Stimulated activated naive B cell treated with anti-CD40 and anti-IgM and Interleukin-4, amounts not matched to agents 10 μg/mL and 1 μg/mL and 100 μg/mL, for 72 hours (primary cell): Measurements from ENCODE around the gene PPIF.
"Not testable (repeated sequence)": the region's sequence is repeated elsewhere in the genome, so short reads cannot be mapped to it uniquely, and the experiment has no call there.

Experiments used
- ATAC-seq, 2 donors: fragments of 150-1000 bp; cut with Tn5 transposase; replicated peaks; 2 replicates each; pipeline ENCODE4 v1.10.0; 2021; ENCODE audit warnings: moderate library complexity in 1 of 2
- DNase-seq: peaks from one replicate; pipeline ENCODE4 v3.0.0; 2021
- H3K27ac Mint-ChIP-seq: one replicate; pipeline ENCODE4 v1.8.0; 2022; ENCODE audit warnings: mild to moderate bottlenecking, mixed read lengths
- H3K27me3 Mint-ChIP-seq, 2 donors: one replicate each; pipeline ENCODE4 v1.8.0; 2022; ENCODE audit warnings: mixed read lengths in 2 of 2
- H3K36me3 Mint-ChIP-seq, 2 donors: one replicate each; pipeline ENCODE4 v1.8.0; 2022; ENCODE audit warnings: mixed read lengths in 2 of 2, mild to moderate bottlenecking in 1 of 2
- H3K4me1 Mint-ChIP-seq, 2 donors: one replicate each; pipeline ENCODE4 v1.8.0; 2022; ENCODE audit warnings: mixed read lengths in 2 of 2, mild to moderate bottlenecking in 1 of 2
- H3K4me3 Mint-ChIP-seq, 2 donors: one replicate each; pipeline ENCODE4 v1.8.0; 2022; ENCODE audit warnings: mild to moderate bottlenecking in 2 of 2, mixed read lengths in 2 of 2, moderate library complexity in 1 of 2
- H3K9me3 Mint-ChIP-seq, 2 donors: one replicate each; pipeline ENCODE4 v1.8.0; 2022; ENCODE audit warnings: mixed read lengths in 2 of 2, mild to moderate bottlenecking in 1 of 2

Gene PPIF

GRCh38 chr10:79332610-79333315 is 14.5 kb upstream of the PPIF start:
- not testable (repeated sequence) for H3K4me3 Mint-ChIP-seq, H3K27me3 Mint-ChIP-seq, DNase-seq, ATAC-seq, H3K36me3 Mint-ChIP-seq, H3K9me3 Mint-ChIP-seq, H3K27ac Mint-ChIP-seq
- peaks cover 21 to 34% of the 10 kb centered on the region in 2 donors for H3K4me1 Mint-ChIP-seq

GRCh38 chr10:79333513-79333912 is 13.8 kb upstream of the PPIF start:
- Mint-ChIP-seq H3K9me3 (no peaks in the 10 kb centered on the region), H3K27me3 (no peaks in the 10 kb centered on the region), H3K4me1 (peaks cover 21 to 34% of the 10 kb centered on the region in 2 donors), H3K27ac (no peak overlapping the region), H3K4me3 (no peak overlapping the region), H3K36me3 (no peaks in the 10 kb centered on the region)
- no peak for ATAC-seq
- no peak for DNase-seq

DNA sequence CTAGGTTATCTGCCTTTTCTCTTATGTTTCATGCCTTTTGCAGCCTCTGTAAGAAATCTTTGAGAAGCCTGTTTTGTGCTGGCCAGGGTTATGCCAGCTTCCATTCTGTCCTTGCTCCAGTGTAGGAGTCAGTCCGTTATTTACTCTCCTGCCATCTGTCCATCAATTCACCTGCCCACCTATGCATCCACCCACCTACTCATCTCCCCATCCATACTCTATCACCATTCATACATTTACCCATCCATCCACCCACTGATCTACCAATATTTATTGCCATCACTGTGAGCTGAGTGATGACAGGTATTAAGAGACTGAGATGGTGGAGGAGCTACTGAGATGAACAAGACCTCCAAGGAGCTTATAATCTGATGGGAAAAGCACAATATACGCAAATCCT is 12.7 kb upstream of the PPIF start:
- DNase-seq (no peak), ATAC-seq (no peak)
- Mint-ChIP-seq H3K4me3 (no peak overlapping the region), H3K9me3 (no peaks in the 10 kb centered on the region), H3K4me1 (peaks cover 21 to 29% of the 10 kb centered on the region in 2 donors), H3K27ac (no peak overlapping the region), H3K36me3 (no peaks in the 10 kb centered on the region), H3K27me3 (no peaks in the 10 kb centered on the region)

DNA sequence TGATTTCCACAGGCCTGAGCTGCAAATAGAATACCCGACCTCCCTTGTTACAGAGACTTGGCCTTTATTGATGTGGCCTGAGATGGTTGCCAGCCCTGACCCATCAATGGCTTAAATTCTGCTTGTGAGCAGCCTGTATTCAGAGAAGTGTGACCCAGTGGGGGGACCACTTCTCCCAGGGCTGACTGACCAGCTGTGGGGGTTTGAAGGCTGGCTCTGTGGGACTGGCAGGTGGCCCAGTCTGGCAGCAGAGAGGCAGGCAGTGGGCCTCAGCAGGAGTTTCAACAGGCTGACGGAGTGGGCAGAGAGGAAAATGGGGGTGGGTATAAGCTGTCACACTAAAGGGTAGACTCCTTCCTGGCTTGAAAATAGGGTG is 12.2 kb upstream of the PPIF start:
- no peak for DNase-seq
- no peaks in the 10 kb centered on the region for H3K36me3 Mint-ChIP-seq
- no peaks in the 10 kb centered on the region for H3K9me3 Mint-ChIP-seq
- H3K4me3 Mint-ChIP-seq = no peak overlapping the region
- peaks cover 19 to 28% of the 10 kb centered on the region in 2 donors for H3K4me1 Mint-ChIP-seq
- H3K27me3 Mint-ChIP-seq = no peaks in the 10 kb centered on the region
- no peak for ATAC-seq
- no peak overlapping the region for H3K27ac Mint-ChIP-seq

GRCh38 chr10:79335470-79336235 is 11.6 kb upstream of the PPIF start:
- H3K4me3 Mint-ChIP-seq = no peak overlapping the region
- DNase-seq (no peak), ATAC-seq (no peak)
- no peaks in the 10 kb centered on the region for H3K9me3 Mint-ChIP-seq
- H3K27ac Mint-ChIP-seq = peak overlapping the region; percentile 71
- H3K4me1 Mint-ChIP-seq = peaks cover 19 to 28% of the 10 kb centered on the region in 2 donors
- H3K27me3 Mint-ChIP-seq = no peaks in the 10 kb centered on the region
- H3K36me3 Mint-ChIP-seq = no peaks in the 10 kb centered on the region

DNA sequence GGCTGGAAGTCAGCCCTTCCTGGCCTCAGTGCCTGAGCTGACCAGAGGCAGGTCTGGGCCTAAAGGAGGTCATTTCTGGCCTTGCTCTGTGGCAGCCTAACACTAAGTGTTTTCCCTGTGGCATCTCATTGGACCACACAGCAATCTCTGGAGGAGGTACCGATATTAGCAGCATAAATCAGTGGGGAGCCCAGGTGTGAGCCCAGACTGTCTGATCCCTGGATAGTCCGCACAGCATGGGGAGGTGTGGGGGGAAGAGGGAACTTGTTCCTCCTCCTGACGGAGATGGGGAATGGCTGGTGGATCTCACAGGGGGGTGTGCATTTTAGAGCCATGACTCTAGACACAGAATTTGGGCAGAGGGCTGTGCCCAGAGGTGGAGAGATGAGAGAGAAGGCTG is 11.0 kb upstream of the PPIF start:
- no peaks in the 10 kb centered on the region for H3K27me3 Mint-ChIP-seq
- H3K4me1 Mint-ChIP-seq = peaks cover 19 to 25% of the 10 kb centered on the region in 2 donors
- H3K27ac Mint-ChIP-seq = peak overlapping the region; percentile 4
- no peaks in the 10 kb centered on the region for H3K9me3 Mint-ChIP-seq
- no peak overlapping the region for H3K4me3 Mint-ChIP-seq
- no peaks in the 10 kb centered on the region for H3K36me3 Mint-ChIP-seq
- no peak for ATAC-seq
- DNase-seq = no peak

- peaks cover 14 to 20% of the 10 kb centered on the region in 2 donors for H3K4me1 Mint-ChIP-seq
- no peak for ATAC-seq
- H3K27ac Mint-ChIP-seq = no peak overlapping the region
- DNase-seq = no peak
- H3K4me3 Mint-ChIP-seq = no peak overlapping the region
- no peaks in the 10 kb centered on the region for H3K9me3 Mint-ChIP-seq
- H3K27me3 Mint-ChIP-seq = no peaks in the 10 kb centered on the region
- no peaks in the 10 kb centered on the region for H3K36me3 Mint-ChIP-seq
These were observed 10.5 kb upstream of the PPIF start for GRCh38 chr10:79336739-79337138.

DNA sequence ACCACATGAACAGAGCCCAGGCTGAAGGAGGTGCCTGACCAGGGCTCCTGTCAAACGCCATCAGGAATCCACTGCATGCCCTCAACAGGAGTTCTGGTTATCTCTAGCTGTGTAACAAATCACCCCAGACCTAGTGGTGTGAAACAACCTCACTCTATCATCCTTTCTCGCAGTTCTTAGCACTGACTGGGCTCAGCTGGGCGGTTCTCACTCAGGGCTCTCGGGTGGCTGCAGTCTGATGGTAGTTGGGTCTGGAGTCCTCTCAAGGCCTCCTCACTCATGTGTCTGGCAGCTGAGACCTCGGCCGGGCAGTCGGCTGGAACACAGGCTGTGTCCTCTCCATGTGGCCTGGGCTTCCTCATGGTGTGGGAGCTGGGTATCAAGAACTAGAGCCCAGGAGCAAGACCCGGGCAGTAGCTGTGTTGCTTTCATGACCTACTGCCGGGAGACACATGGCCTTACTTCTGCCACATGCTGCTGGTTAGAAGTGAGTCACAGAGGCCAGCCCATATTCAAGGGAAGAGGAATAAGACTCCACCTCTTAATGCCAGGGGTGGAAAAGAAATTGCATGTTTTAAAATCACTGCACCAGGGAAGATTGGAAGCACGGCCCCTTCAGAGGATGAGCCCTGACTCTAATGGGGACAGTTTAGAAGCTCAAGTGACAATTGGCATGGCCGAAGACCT is 9.3 kb upstream of the PPIF start:
- H3K27me3 Mint-ChIP-seq, H3K4me3 Mint-ChIP-seq, ATAC-seq, H3K36me3 Mint-ChIP-seq, H3K27ac Mint-ChIP-seq, DNase-seq, H3K9me3 Mint-ChIP-seq: not testable (repeated sequence)
- H3K4me1 Mint-ChIP-seq = peaks cover 9 to 14% of the 10 kb centered on the region in 2 donors

DNA sequence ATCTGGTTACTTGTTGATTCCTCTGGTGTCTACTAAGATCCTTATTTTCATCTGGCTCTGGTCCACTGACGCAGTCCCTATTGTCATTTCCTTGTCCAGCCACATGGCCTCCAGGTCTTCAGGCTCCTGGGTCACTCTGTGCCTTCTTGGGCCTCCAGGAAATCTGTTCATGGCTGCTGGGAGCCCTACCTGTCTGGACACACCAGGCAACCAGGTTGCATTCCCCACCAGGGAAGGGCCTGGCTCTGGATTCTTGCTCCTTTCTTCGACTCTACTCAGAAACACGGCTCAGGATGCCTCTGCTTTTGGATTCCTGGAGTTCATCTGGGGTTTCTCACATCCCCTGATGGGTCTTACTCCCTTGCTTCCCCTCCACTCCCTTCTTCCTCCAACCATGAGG is 8.0 kb upstream of the PPIF start:
- ATAC-seq (no peak), DNase-seq (no peak)
- Mint-ChIP-seq H3K4me1 (peaks cover 4 to 14% of the 10 kb centered on the region in 2 donors), H3K27me3 (no peaks in the 10 kb centered on the region), H3K27ac (no peak overlapping the region), H3K9me3 (no peaks in the 10 kb centered on the region), H3K36me3 (no peaks in the 10 kb centered on the region), H3K4me3 (no peak overlapping the region)

GRCh38 chr10:79340646-79341244 is 6.5 kb upstream of the PPIF start:
- Mint-ChIP-seq H3K4me3 (no peak overlapping the region), H3K36me3 (no peaks in the 10 kb centered on the region), H3K4me1 (peaks cover 4 to 6% of the 10 kb centered on the region in 2 donors), H3K9me3 (no peaks in the 10 kb centered on the region), H3K27ac (no peak overlapping the region), H3K27me3 (no peaks in the 10 kb centered on the region)
- no peak for DNase-seq
- ATAC-seq = no peak

DNA sequence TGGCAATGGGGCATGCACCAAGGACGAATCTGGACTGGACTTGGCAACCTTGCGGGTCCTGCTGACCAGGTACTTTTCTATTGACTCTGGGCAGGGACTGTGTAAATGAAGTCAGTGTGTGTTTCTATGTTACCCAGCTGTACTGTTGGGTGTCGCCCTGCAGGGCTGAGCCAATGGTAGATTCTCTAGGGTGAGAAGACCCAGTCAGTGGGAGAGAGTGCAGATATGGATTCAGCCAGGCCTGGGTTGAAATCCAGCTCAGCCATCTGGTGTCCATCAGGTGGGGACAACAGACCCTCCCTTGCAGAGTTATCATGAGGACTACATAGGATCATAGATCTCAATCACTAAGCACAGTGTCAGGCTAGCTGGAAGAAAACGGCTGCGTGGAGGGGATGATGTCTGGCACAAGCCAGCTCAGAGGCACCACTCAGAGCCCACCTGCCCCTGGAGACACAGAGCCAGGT is 4.9 kb upstream of the PPIF start:
- Mint-ChIP-seq H3K9me3 (no peaks in the 10 kb centered on the region), H3K4me3 (no peak overlapping the region), H3K36me3 (no peaks in the 10 kb centered on the region), H3K4me1 (peaks cover 6 to 8% of the 10 kb centered on the region in 2 donors), H3K27ac (no peak overlapping the region), H3K27me3 (no peaks in the 10 kb centered on the region)
- DNase-seq (no peak), ATAC-seq (no peak)

DNA sequence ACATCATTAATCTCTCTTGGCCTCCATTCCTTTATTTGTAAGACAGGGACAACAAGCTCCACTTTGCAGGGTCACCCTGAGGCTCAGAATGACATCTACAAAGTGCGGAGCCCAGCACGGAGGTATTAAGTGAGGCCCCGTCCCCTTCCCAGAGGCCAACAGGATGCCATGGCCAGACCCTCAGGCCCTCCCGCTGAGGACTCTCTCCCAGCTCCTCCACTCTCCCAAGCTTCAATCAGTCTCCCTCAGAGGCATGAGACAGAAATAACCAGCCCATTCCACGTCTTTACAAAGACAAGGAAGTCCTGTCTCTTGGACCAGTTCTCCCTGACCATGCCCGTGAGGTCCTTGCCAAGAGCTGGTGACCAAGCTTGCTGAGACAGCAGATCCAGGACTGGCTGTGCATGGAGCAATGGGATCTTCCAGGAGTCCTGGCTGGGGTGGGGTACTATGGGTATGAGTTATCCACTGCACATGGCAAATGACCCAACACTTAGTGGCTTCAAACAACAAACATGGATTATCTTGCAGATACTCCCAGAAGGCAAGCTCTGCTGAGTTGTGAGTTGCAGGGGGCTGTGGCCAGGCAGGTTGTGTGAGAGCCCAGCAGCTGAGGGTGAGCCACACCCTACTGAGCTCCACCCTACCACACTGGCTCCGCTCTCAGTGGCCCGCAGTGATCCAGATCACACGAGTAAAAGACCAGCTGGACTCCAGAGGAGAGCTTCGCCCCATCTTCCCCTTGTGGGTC is 4.3 kb upstream of the PPIF start:
- Mint-ChIP-seq H3K9me3 (no peaks in the 10 kb centered on the region), H3K36me3 (peaks cover 0 to 2% of the 10 kb centered on the region in 2 donors), H3K4me1 (peaks cover 6 to 8% of the 10 kb centered on the region in 2 donors), H3K4me3 (no peak overlapping the region), H3K27me3 (no peaks in the 10 kb centered on the region), H3K27ac (no peak overlapping the region)
- DNase-seq (no peak), ATAC-seq (no peak)

- peaks cover 14 to 17% of the 10 kb centered on the region in 2 donors for H3K36me3 Mint-ChIP-seq
- no peak overlapping the region for H3K4me3 Mint-ChIP-seq
- no peaks in the 10 kb centered on the region for H3K9me3 Mint-ChIP-seq
- no peak for ATAC-seq
- DNase-seq = no peak
- no peaks in the 10 kb centered on the region for H3K27me3 Mint-ChIP-seq
- peaks cover 17 to 23% of the 10 kb centered on the region in 2 donors for H3K4me1 Mint-ChIP-seq
- H3K27ac Mint-ChIP-seq = no peak overlapping the region
These were observed 2.6 kb upstream of the PPIF start for GRCh38 chr10:79344502-79345195.
